HEK293T (cell line): ENCODE data around the gene EME1.

Source experiments
- BHLHE40 ChIP-seq: fragments of 450-650 bp; IDR thresholded peaks from 2 replicates; pipeline ENCODE4 v1.6.1; 2016; ENCODE audit warnings: mild to moderate bottlenecking, moderate library complexity, borderline replicate concordance
- CTBP1 ChIP-seq: fragments of 450-650 bp; IDR thresholded peaks from 2 replicates; pipeline ENCODE4 v1.6.1; 2016; ENCODE audit warnings: borderline replicate concordance
- FOXA1 ChIP-seq: fragments of 450-650 bp; IDR thresholded peaks from 2 replicates; pipeline ENCODE4 v1.6.1; 2016; ENCODE audit warnings: mild to moderate bottlenecking
- FOXK2 ChIP-seq: fragments of 450-650 bp; IDR thresholded peaks from 2 replicates; pipeline ENCODE4 v1.6.1; 2016; ENCODE audit warnings: mild to moderate bottlenecking
- FOXM1 ChIP-seq: fragments of 450-650 bp; IDR thresholded peaks from 2 replicates; pipeline ENCODE4 v1.6.1; 2017; ENCODE audit warnings: mild to moderate bottlenecking, borderline replicate concordance
- TARDBP ChIP-seq: fragments of 450-650 bp; IDR thresholded peaks from 2 replicates; pipeline ENCODE4 v1.6.1; 2016
- ZNF384 ChIP-seq: fragments of 450-650 bp; IDR thresholded peaks from 2 replicates; pipeline ENCODE4 v1.6.1; 2016

DNA sequence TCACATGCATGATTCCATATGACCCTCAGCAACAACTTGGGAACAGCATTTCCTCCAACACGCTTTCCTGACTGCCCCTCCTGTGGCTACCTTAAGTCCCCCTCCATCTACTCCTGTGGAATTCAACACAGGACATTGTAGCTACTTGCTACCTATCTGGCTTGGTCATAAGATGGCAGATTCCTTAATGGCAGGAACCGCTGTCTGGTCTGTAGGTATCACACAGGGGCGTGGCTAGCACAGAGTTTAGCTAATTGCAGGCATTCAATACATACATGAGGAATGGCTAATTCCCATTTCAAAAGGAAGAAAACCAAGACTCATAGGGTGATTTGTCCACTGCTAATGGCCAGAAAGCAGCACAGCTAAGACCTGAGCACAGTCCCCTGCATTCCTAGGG, 15.7 kb downstream of the EME1 start:
- TF ChIP-seq ZNF384: no peak
- no peak for TF ChIP-seq FOXA1
- no peak for TF ChIP-seq FOXK2
- TF ChIP-seq FOXM1: no peak
- no peak for TF ChIP-seq TARDBP
- TF ChIP-seq BHLHE40: no peak
- no peak for TF ChIP-seq CTBP1
